Cerebellar cortex (tissue), 1 donor: ENCODE results near the gene PRPF19.

ENCODE experiments used
- DNase-seq: peaks from one replicate; pipeline ENCODE4 v3.0.0-alpha.2; 2015; ENCODE audit warnings: low spot score

PRPF19 gene

GRCh38 chr11:60857378-60858232 lies 48.8 kb downstream of the PRPF19 start:
- no peak for DNase-seq

DNA sequence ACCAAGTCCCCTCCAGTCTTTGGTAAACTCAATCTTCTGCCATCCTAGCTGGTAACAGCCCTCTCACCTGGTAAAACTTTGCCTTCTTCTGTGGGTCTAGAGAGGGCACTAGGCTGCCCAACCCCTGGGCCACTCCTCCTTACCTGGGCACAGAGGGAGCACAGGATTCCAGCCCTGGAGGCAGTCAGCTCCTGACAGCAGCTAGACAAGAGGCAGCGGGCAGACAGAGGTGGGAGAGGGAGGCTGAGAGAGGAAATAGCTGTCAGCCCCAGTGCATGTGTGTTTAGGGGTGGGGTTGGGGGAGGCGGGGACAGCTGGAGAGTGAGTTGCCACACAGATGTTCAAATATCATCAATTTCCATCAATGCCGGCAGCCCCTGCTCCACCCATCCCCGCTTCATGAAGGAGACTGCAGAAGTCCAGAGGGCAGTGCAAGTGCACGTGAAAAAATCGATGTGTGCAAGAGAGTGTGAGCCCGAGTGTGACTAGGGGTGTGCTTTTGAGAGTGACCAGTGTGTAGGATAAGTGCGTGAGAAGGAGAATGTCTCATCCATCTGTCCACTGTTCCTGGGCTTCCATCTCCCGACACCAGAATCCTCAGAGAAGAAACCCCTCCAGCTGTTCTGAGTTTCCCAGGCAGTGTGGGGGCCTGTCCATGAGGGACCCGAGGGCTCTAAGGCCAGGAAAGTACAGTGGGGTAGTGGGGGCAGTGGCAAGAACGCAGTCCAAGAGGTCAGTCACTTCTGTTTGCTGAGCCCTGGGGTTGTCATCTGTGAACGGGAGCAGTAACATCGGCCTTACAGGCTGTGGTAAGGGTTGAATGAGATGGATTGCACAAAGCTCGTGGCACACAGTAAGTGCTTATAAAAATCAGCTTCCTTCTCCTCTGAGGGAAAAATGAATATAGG lies 50.4 kb downstream of the PRPF19 start, which contains the start of gene PTGDR2:
Gene PTGDR2 (minus strand): TSS at position 225 of the 908 bp plus-strand sequence. CDS start 2,228 bp downstream, outside the sequence.
- DNase-seq = no peak

GRCh38 chr11:60854847-60855725 lies 51.3 kb downstream of the PRPF19 start:
- no peak for DNase-seq

DNA sequence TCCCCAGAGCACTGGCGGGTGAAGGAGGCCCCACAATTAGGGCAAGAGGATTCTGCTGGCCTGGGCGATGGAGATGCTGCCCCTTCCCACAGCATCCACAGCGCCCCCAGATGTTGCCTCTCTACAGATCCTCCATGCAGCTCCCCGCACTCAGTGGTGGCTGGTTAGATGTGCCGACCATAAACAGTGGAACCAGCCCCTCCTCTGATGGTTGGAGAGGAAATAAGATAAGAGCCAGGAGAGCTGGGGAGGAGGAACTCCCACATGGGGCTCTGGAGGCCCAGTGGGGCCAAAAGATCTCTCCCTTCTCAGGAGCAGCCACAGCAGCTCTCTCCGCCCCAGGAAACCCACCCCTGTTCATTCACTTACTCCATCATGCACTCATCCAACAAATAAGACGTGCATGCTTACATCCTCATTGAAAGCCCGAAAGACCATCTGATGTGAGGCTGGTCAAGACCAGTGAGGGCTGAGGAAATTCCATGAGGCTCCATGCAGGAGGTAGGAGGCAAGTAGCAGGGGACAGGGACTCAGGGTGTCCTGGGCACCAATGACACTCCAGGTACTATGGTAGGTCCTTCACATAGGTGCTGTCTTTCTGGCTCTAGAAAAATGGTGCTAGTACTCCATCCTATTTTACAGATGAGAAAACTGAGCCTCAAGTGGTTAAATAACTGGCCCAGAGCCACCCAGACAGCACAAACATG lies 52.1 kb downstream of the PRPF19 start:
- DNase-seq = no peak

DNA sequence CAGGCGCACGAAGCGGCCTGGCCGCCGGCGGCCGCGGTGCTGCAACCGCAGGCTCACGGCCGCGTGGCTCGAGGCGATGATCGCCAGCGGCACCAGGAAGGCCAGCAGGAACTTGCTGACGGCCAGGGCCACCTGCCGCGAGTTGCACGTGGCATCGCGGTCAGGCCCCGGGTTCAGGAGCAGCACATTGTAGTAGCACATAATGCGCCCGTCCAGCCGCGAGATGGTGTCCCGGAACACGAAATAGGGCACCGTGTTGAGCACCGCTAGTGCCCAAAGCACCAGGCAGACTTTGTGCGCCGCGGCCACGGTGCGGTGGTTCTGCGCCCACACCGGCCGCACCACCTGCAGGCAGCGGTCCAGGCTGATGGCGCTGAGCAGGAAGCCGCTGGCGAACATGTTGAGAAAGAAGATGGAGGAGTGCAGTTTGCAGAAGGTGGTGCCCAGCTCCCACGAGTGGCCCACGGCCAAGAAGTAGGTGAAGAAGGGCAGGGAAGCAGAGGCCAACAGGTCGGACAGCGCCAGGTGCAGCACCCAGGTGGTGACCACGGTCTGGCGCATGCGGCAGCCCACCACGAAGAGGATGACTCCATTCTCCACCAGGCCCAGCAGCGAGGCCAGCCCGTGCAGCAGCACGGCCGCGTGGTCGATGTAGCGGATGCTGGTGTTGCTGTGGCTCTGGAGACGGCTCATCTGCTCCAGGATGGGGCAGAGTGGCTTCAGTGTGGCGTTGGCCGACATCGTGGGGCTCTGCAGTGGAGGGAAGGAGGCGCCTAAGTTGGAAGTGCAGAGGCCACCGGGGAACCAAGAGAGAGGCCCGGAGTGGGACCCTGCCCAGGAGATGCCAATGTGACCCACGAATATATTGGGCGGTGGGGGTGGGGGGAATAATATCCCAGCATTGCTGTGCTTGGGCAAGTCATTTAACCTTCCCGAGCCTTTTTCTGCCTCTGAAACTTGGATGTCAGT lies 53.1 kb downstream of the PRPF19 start:
- no peak for DNase-seq

DNA sequence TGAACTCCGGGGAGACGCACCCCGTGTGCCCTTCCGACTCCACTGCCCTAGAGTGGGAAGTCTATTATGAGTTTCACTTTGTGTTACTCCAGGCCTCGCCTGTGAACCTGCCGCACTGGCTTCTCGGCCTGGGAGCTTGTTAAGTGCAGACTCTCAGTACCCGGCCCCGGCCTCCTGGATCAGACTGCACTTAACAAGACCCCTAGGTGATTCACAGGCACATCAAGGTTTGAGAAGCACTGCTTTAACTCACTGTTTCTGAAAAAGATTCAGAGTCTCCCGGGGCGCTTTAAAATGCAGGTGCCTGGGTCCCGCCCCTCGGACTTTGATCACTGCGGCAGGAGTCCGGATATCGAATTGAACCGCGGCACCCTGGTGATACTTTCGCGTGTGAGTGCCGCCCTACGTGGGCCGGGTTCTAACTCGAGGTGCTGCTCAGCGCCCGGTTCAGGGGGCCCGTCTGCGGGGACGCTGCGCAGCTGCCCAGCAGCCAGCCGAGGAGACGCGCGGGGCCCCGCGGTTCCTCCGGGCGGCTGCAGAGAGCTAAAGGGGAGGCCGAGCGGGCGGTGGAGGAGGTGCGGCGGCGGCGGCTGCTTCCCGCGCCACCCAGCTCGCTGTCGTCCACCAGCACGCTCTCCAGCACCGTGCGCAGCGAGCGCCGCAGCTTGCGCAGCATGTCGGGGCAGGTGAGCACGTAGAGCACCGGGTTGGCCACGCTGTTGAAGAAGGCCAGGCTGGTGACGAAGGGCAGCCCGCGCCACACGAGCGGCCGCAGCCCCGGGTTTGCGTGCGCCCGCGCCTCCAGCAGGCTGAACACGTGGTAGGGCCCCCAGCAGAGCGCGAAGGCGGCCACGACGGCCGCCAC lies 54.0 kb downstream of the PRPF19 start:
- no peak for DNase-seq

DNA sequence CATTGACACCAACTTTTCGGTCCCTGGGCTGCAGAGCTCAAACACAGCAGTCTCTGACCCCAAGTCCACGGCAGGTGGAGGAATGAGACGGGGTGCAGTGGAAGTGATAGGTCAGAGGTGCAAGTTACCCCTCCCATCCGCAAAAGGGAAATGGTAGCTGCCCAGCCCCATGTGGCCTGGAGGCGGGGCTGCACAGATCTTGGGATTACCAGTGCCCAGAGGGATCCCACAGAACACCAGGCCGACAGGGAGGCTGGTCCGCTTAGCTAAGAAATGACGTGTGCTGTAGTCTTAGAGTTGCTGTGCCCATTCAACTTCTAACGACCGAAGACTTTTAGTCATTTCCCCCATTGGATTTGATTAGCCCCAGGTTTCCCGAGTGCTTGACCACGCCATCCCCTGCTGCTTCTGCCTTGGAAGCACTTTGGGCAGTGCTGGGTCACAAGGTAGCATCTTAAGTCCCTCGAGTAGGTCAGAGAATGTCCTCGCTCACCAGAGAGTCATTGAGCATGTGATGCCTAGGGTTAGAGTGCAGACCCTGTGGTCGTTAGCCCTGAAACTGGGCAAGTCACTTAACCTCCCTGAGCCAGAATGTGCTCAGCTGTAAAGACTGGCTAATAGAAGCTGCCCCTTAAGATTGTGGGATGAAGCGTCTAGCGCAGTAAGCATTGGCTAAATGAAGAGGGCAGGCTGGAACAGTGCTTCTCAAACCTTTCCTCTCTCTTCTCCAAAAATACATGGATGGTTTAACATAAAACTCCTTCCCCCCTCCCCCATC lies 54.9 kb downstream of the PRPF19 start:
- no peak for DNase-seq

DNA sequence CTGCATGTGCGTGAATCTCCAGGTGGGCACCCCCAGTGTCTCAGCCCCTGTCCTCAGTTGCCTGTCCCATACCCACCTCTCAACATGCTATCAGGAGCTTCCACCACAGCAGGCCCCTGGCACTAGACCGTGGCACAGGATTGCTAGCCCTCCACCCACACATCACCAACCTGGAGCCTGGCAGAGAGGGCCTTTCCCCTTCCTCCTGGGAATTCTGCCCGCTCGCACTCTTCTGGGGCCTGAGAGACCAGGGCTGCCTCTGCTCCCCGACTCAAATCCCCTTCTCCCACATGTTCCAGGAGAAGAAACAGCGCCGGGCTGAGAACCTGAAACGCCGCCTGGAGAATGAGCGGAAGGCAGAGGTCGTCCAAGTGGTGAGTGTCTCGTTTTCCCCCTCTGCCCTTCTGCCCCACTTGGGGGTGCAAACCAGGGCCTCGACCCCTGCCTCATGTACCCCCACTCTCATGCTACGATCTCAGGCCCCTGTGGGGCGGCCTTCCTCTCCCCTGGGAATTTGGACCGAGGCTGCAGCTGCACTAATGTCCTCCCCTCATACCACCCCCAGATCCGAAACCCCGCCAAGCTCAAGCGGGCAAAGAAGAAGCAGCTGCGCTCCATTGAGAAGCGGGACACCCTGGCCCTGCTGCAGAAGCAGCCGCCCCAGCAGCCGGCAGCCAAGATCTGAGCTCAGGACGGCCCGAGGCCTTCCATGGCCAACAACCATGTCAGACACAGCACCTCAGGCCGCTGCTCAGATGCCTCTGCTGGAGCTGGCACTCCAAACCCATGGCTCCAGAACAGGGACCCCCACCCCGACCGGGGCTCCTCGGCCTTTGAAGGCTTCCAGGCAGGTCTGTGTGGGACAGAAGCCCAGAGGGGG lies 56.5 kb downstream of the PRPF19 start:
- no peak for DNase-seq

DNA sequence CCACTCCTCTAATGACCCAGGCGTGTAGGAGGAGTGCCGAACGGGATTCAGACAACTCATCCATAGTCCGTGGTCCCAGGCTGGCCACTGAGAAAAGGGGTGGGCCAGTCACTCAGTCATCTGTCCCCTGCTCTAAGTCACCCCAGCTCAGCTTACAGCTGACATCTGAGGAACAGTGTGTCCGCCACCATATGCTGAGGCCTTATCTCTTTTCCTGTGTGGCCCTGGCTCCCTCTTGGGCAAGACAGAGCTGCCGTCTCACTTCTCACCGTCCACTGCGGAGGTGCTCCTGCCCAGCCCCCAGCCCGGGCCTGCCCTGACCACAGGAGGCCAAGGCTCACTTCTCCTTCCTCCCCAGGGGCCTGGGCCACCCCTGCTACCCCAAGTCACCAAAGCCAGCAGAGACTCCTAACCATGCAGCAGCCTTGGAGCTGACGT lies 57.7 kb downstream of the PRPF19 start:
- no peak for DNase-seq

- DNase-seq = no peak
Measured at GRCh38 chr11:60847896-60848295, 58.5 kb downstream of the PRPF19 start.

GRCh38 chr11:60847281-60847680 lies 59.1 kb downstream of the PRPF19 start:
- no peak for DNase-seq

DNA sequence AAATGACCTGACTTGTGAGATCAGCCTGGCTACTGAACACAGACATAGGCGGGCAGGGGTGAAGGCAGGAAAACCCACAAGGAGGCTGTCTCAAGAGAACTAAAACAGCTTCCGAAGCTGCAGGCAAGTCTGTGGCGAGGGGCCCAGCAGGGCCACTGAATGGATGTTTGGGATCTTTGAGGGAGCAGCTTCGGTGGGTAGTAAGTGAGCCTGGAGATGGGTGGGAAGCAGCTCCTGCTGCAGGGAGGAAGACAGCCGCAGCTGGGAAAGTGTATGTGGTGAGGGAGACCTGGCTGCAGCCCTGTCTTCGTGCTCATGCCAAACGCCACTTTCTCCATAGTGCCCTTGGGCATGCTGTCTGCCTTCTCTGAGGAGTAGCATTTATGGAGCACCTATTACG lies 61.0 kb downstream of the PRPF19 start:
- no peak for DNase-seq

GRCh38 chr11:60844870-60845221 lies 61.5 kb downstream of the PRPF19 start:
- no peak for DNase-seq

DNA sequence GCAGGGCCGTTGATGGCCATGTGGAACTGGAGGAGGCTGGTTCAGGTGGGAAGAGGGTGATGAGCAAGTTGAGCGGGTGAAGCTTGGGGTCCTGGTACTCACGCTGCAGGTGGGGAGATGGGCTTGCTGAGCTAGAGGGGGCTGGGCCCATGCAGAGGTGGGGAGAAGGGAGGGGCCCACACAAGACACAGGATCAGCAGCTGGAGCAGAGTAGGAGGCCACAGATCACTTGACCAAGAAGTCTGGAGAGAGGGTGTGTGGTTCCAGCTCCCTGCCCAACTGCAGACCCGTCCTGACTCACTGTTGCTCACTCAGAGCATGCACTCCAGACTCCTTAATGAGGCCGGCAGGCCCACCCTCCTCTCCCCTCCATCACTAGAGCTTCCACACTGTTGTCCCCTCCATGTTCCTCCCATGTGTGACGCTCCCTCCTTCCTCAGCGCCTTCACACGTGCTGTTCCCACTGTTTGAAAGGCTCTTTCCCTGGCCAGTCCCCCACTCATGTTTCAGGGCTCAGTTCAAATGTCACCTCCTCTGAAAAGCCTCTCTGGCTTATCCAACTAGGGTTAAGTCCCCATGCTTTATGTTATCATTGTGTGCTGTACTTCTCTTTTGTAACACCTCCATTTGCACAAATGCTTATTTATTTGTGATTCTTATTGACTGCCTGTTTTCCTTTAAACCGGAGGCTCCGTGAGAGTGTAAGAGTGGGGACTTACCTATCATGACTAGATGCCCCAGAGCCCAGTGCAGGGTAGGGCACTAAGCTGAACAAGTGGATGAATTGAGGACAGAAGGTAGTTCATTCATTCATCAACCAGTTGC lies 62.1 kb downstream of the PRPF19 start:
- no peak for DNase-seq

GRCh38 chr11:60842668-60843600 lies 63.5 kb downstream of the PRPF19 start:
- DNase-seq = no peak
